Measurements from ENCODE around the gene LRRC41. TPM values are rescaled to one million over a fixed set of nuclear protein-coding genes. Genes with fewer than 3 reads are reported as not detected.
"Not testable (repeated sequence)": the region's sequence is repeated elsewhere in the genome, so short reads cannot be mapped to it uniquely, and the experiment has no call there.

The LRRC41 gene
- total RNA-seq, 2 experiments from 2014 or later: 31.4 to 34.6 TPM

DNA sequence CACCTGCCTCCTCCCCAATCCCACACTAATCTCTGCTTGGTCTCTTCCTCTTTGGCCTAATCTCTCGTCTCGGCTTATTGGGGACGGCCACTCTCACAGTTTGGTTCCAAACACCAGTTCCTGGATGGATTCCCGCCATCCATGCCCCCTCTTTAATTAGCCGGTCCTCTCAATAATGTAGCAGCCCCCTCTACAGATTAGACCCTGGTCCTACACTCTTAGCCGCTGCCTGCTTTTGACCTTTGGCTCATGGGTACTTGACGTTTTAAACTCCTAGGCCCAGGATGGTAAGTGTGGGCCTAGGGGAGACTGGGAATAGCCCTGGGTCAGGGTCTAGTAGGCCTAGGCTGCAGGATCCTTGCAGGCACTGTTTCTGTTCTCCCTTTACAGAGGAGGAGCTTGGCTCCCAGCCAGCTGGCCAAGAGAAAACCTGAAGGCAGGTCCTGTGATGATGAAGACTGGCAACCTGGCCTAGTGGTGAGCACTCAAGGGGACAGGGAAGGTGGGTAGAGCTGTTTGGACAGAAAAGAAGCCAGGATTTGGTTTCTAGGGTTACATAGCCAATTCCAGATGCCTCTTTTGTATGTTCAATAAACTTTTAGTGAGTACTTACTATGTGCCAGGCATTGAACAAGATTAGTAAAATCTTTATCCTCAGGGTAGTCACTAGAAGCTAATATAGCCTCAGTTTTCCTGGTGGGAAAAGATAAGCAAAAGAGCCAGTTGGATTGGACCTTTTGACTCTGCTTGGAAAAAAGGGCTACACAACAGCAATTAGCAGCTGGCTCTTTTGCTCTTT, 55.1 kb downstream of the LRRC41 start:
- Mint-ChIP-seq H3K27me3 (no peaks in the 10 kb centered on the region), H3K27ac (peak overlapping the region; percentile 91), H3K4me1 (ENCODE audit: low read depth) (peaks cover 26% of the 10 kb centered on the region), H3K4me3 (peak overlapping the region; percentile 99), H3K9me3 (no peaks in the 10 kb centered on the region), H3K36me3 (peaks cover 42% of the 10 kb centered on the region)
- ChIA-PET CTCF (interaction anchor here (0.6 to 2.8 kb wide), 5 partner anchors 24 to 92 kb away, joined by 3 to 16 read pairs (median 4); partner anchors contain the start of genes LRRC41, NSUN4 and UQCRH), POLR2A (interaction anchor here (2.2 kb wide), 1 partner anchor 55 kb away, joined by 16 read pairs; the partner anchor contains the start of genes LRRC41 and UQCRH)
- intact Hi-C loops (cut with micrococcal nuclease): no loop called here
- peak; percentile 62 for DNase-seq

DNA sequence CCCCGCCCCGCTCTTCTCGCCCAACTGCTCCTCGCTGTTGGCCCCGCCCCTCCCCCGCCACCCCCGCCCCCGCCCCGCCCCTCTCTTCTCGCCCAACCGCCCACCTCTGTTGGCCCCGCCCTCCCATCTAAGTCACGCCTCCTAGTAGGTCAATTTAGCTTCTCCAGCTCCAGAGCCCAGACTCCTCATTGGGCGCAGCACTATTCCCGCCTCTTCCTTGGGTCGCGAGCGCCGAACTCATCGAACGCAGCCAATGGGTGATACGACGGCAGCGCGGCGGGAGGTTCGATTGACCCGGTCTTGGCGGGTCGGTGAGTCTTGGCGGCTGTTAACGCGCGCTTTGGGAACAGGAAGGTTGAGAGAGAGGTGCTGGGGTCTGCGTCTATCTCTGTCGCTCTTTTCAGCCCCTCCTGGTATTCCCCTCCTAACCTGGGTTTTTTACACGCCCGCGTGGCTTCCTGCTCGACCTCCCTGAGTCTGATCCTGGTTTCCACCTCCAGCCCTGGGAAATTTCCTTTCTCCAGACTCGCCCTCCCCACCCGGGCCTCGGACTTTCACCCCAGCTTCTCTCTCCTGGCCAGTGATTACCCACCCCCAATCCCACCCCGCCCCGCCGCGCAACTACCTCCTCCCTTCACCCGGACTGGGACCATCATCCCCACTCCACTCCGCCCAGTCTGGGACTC, 55.8 kb downstream of the LRRC41 start, which contains the start of gene RAD54L:
RAD54L (plus strand) TSS at position 328 of the 686 bp plus-strand sequence. CDS start 643 bp downstream, outside the sequence.
- ChIA-PET CTCF (interaction anchor here (0.8 to 4.1 kb wide), 9 partner anchors 23 to 100 kb away, joined by 3 to 44 read pairs (median 4); partner anchors contain the start of genes LRRC41, NSUN4 and UQCRH), POLR2A (interaction anchor here (0.6 to 2.2 kb wide), 6 partner anchors 19 to 559 kb away, joined by 3 to 16 read pairs (median 4); partner anchors contain the start of genes LRRC41, NSUN4 and UQCRH)
- intact Hi-C loops (cut with micrococcal nuclease): loop anchor here (1.0 to 2.0 kb wide), 6 partner anchors 49 to 663 kb away; partner anchors contain the start of genes LRRC41, NASP, POMGNT1 and TMEM69
- Mint-ChIP-seq H3K4me1 (ENCODE audit: low read depth) (peaks cover 26% of the 10 kb centered on the region), H3K9me3 (no peaks in the 10 kb centered on the region), H3K27ac (peak within 1 kb of the TSS; percentile 91), H3K4me3 (peak within 1 kb of the TSS; percentile 99), H3K27me3 (no peaks in the 10 kb centered on the region), H3K36me3 (peaks cover 35% of the 10 kb centered on the region)
- peak; percentile 99 for DNase-seq

DNA sequence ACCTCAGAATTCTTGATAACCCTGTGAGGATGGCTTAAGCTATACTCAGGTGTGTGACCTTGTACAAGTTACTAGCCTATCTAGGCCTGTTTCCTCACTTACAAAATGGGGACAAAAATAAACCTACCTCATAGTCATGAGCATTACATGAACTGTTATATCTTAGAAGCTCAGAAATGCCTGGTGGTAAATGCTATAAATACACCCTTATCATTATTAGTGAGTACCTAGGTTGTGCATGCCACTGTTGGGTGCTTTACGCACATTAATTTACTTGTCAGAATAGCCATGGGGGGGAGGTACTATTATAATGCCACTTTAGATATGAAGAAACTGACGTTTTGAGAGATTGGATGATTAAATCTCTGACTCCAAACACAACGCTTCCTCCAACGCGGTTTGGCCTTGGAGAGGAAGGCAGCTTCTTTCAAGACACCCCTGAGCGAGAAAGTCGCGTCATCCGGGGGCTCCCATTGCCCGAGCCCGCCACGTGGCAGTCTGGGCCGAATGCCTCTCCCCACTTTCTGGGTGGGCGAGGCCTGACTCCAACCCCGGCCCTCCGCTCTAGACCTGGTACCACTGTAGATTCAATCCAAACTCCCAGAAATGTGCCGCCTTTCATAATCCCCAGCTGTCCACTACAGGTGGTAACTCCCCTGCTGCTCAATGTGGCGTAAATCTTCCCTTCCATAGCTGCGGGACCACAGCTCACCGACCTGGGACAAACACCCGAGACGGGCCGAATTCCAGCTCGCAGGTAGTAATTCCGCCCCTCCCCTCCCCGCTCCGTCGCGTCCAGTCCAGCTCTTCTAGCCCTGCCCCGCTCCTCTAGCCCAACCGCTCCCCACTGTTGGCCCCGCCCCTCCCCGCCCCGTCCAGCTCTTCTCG, 56.6 kb downstream of the LRRC41 start:
- Mint-ChIP-seq H3K27me3 (no peaks in the 10 kb centered on the region), H3K9me3 (no peaks in the 10 kb centered on the region), H3K27ac (peak overlapping the region; percentile 86), H3K4me1 (ENCODE audit: low read depth) (peaks cover 22% of the 10 kb centered on the region), H3K4me3 (peak overlapping the region; percentile 95), H3K36me3 (peaks cover 27% of the 10 kb centered on the region)
- peak; percentile 82 for DNase-seq
- CTCF ChIA-PET: interaction anchor here (0.8 to 4.1 kb wide), 8 partner anchors 22 to 101 kb away, joined by 3 to 44 read pairs (median 4); partner anchors contain the start of genes LRRC41, NSUN4 and UQCRH
- intact Hi-C loops (cut with micrococcal nuclease): loop anchor here (1.0 to 2.0 kb wide), 6 partner anchors 48 to 662 kb away; partner anchors contain the start of genes LRRC41, NASP, POMGNT1 and TMEM69
- POLR2A ChIA-PET: interaction anchor here (0.6 to 2.2 kb wide), 7 partner anchors 20 to 558 kb away, joined by 3 to 16 read pairs (median 3); partner anchors contain the start of genes LRRC41, NSUN4 and UQCRH

DNA sequence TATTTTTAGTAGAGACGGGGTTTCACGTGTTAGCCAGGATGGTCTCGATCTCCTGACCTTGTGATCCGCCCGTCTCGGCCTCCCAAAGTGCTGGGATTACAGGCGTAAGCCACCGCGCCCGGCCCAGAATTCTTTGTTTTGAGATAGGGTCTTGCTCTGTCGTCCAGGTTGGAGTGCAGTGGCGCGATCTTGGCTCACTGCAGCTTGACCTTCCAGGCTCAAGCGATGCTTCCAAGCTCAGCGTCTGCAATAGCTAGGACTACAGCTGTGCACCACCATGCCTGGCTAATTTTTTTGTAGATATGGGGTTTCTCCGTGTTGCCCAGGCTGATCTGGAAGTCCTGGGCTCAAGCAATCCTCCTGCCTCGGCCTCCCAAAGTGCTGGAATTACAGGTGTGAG, 57.3 kb downstream of the LRRC41 start:
- not testable (repeated sequence) for H3K9me3 Mint-ChIP-seq, H3K27me3 Mint-ChIP-seq, DNase-seq, H3K27ac Mint-ChIP-seq
- Mint-ChIP-seq H3K4me3 (peak overlapping the region; percentile 95), H3K36me3 (peaks cover 23% of the 10 kb centered on the region), H3K4me1 (ENCODE audit: low read depth) (peaks cover 22% of the 10 kb centered on the region)
- CTCF ChIA-PET: interaction anchor here (0.7 to 4.1 kb wide), 4 partner anchors 22 to 183 kb away, joined by 4 to 44 read pairs (median 10); partner anchors contain the start of gene NSUN4
- intact Hi-C loops (cut with micrococcal nuclease): loop anchor here (2.0 kb wide), 2 partner anchors 47 to 103 kb away; partner anchors contain the start of gene POMGNT1
- POLR2A ChIA-PET: interaction anchor here (0.6 to 2.2 kb wide), 3 partner anchors 57 to 204 kb away, joined by 3 to 16 read pairs (median 8); partner anchors contain the start of genes LRRC41, NSUN4 and UQCRH

DNA sequence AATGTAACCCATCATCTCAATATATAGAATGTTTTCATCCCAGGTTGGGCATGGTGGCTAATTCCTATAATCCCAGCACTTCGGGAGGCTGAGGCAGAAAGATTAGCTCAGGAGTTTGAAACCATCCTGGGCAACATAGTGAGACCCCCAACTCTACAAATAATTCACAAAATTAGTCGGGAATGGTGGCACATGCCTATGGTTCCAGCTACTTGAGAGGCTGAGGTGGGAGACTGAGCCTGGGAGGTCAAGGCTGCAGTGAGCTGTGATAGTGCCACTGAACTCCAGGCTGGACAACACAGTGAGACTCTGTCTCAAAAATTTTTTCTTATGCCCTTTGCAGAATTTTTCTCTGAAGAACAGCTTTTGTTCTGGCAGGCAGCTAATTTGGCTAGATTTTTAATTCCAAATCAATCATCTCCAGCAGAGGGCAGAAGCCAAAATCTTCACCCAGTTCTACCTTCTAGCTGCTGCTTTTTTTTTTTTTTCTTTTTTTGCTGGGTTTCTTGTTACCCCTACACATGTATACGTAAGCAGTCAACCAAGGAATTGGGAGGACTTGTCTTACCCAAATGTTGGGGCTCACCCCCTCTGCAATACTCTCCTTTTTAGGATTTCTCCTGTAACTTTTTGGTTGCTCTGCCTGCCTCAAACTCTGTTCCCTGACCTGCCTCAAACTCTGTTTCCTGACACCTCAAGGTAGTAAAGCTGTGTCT, 58.6 kb downstream of the LRRC41 start:
- Mint-ChIP-seq H3K36me3 (peaks cover 16% of the 10 kb centered on the region), H3K4me3 (no peak overlapping the region), H3K9me3 (no peaks in the 10 kb centered on the region), H3K27ac (no peak overlapping the region), H3K27me3 (no peaks in the 10 kb centered on the region), H3K4me1 (ENCODE audit: low read depth) (peaks cover 22% of the 10 kb centered on the region)
- intact Hi-C loops (cut with micrococcal nuclease): no loop called here
- CTCF ChIA-PET: interaction anchor here (0.6 to 4.1 kb wide), 16 partner anchors 10 to 609 kb away, joined by 3 to 44 read pairs (median 4); partner anchors contain the start of gene NSUN4
- DNase-seq: no peak
- POLR2A ChIA-PET: interaction anchor here (0.7 to 1.0 kb wide), 2 partner anchors 29 to 103 kb away, joined by 3 to 10 read pairs; no protein-coding TSS in a partner anchor

DNA sequence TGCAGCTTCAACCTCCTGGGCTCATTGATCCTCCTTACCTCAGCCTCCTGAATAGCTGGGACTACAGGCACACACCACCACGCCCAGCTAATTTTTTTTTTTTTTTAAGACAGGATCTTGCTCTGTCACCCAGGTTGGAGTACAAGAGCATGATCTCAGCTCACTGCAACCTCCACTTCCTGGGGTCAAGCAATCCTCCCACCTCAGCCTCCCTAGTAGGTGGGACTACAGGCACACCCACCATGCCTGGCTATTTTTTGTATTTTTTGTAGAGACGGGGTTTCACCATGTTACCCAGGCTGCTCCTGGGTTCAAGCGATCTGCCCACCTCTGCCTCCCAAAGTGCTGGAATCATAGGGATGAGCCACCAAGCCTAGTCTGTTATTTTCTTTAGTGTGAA, 59.6 kb downstream of the LRRC41 start:
- H3K4me3 Mint-ChIP-seq; H3K36me3 Mint-ChIP-seq; POLR2A ChIA-PET; H3K9me3 Mint-ChIP-seq; H3K27me3 Mint-ChIP-seq; DNase-seq; H3K27ac Mint-ChIP-seq; intact Hi-C loops (cut with micrococcal nuclease): not testable (repeated sequence)
- H3K4me1 Mint-ChIP-seq (ENCODE audit: low read depth): peaks cover 13% of the 10 kb centered on the region
- CTCF ChIA-PET: interaction anchor here (0.8 to 4.1 kb wide), 4 partner anchors 19 to 97 kb away, joined by 3 to 44 read pairs (median 4); partner anchors contain the start of gene NSUN4

DNA sequence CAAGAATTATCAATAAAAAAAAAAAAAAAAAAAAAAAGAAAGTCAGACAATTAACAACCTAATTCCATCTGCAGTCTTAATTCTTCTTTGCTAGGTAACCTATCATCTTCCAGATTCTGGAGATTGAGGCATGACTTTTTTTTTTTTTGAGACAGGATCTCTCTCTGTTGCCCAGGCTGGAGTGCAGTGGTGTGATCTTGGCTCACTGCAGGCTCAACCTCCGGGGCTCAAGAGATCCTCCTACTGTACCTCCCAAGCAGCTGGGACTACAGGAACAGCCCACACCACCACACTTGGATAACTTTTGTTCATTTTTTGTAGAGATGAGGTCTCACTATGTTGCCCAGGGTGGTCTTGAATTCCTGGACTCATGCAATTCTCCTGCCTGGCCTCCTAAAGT, 60.5 kb downstream of the LRRC41 start:
- ChIA-PET POLR2A (no interaction called here), CTCF (no interaction called here)
- Mint-ChIP-seq H3K4me1 (ENCODE audit: low read depth) (peaks cover 6% of the 10 kb centered on the region), H3K27me3 (no peaks in the 10 kb centered on the region), H3K4me3 (no peak overlapping the region), H3K27ac (no peak overlapping the region), H3K36me3 (no peaks in the 10 kb centered on the region), H3K9me3 (peaks cover 6% of the 10 kb centered on the region)
- intact Hi-C loops (cut with micrococcal nuclease): no loop called here
- no peak for DNase-seq

DNA sequence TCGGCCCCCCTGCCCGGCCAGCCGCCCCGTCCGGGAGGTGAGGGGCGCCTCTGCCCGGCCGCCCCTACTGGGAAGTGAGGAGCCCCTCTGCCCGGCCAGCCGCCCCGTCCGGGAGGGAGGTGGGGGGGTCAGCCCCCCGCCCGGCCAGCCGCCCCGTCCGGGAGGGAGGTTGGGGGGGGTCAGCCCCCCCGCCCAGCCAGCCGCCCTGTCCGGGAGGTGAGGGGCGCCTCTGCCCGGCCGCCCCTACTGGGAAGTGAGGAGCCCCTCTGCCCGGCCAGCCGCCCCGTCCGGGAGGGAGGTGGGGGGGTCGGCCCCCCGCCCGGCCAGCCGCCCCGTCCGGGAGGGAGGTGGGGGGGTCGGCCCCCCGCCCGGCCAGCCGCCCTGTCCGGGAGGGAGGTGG, 61.7 kb downstream of the LRRC41 start:
- H3K27ac Mint-ChIP-seq; H3K36me3 Mint-ChIP-seq; H3K9me3 Mint-ChIP-seq; DNase-seq; intact Hi-C loops (cut with micrococcal nuclease); POLR2A ChIA-PET; H3K27me3 Mint-ChIP-seq; CTCF ChIA-PET; H3K4me1 Mint-ChIP-seq (ENCODE audit: low read depth); H3K4me3 Mint-ChIP-seq: not testable (repeated sequence)

DNA sequence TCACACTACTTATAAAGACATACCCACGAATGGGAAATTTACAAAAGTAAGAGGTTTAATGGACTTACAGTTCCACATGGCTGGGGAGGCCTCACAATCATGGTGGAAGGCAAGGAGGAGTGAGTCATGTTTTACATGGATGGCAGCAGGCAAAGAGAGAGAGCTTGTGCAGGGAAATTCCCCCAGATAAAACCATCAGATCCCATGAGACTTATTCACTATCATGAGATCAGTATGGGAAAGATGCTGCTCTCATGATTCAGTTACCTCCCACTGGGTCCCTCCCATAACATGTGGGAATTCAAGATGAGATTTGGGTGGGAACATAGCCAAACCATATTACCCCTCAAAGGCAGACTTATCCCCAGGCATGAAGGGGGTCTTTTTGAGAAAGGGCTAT, 64.6 kb downstream of the LRRC41 start:
- intact Hi-C loops (cut with micrococcal nuclease); H3K9me3 Mint-ChIP-seq; H3K27me3 Mint-ChIP-seq; H3K4me3 Mint-ChIP-seq; DNase-seq; H3K36me3 Mint-ChIP-seq; POLR2A ChIA-PET; H3K4me1 Mint-ChIP-seq (ENCODE audit: low read depth); H3K27ac Mint-ChIP-seq: not testable (repeated sequence)
- CTCF ChIA-PET: interaction anchor here (0.5 to 1.2 kb wide), 2 partner anchors 15 to 17 kb away, joined by 3 read pairs; no protein-coding TSS in a partner anchor

DNA sequence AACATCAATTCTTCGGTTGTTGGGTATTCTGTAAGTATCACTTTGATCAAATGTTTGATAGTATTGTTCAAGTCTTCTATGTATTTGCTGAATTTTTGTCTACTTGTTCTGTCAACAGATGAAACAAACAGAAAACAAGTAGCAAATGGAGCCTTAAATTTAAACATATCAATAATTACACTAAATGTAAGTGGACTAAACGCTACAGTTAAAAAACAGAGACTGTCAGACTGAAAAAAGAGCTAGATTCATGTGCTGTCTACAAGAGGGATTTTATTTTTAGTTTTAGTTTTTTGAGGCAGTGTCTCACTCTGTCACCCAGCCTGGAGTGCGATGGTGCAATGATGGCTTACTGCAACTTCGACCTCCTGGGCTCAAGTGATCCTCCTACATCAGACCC, 66.5 kb downstream of the LRRC41 start:
- Mint-ChIP-seq H3K36me3 (no peaks in the 10 kb centered on the region), H3K4me3 (no peak overlapping the region), H3K9me3 (peaks cover 9% of the 10 kb centered on the region), H3K27ac (no peak overlapping the region), H3K4me1 (ENCODE audit: low read depth) (no peaks in the 10 kb centered on the region), H3K27me3 (no peaks in the 10 kb centered on the region)
- intact Hi-C loops (cut with micrococcal nuclease): no loop called here
- ChIA-PET POLR2A (no interaction called here), CTCF (interaction anchor here (1.0 kb wide), 1 partner anchor 13 kb away, joined by 3 read pairs; no protein-coding TSS in a partner anchor)
- no peak for DNase-seq

All from activated CD4-positive, alpha-beta memory T cell treated with anti-CD3 and anti-CD28 coated beads for 36 hours (primary cell).